K562 (cell line): ENCODE results near the gene SYTL2. TPM values are rescaled to one million over a fixed set of nuclear protein-coding genes. Genes with fewer than 3 reads are reported as not detected.

ENCODE experiments used
- ATAC-seq: fragments of 200-7000 bp; cut with Tn5 transposase; 3 replicates; pipeline ENCODE4 v1.9.1; 2020; ENCODE audit warnings: moderate library complexity
- BruUV-seq: library from RNA; stranded (reverse); fragments of 400-500 nt; replicated peaks from 2 replicates; lab custom pipeline; 2021; lab: Mats Ljungman, UMichigan
- CTCF ChIA-PET: fragments of 300-600 bp; formaldehyde crosslinking; extraction: SDS; loops from one replicate; lab custom pipeline; 2021; ENCODE audit warnings: low intra/inter-chr PET ratio; lab: Yijun Ruan, JAX
- POLR2A ChIA-PET: fragments of 300-600, 350-650 bp; sonication (Branson Sonifier 250); formaldehyde crosslinking; extraction: SDS; loops from one replicate; lab custom pipeline; 2021; ENCODE audit warnings: antibody characterized with exemption, inconsistent platforms; lab: Yijun Ruan, JAX
- DNase-seq, 4 experiments: peaks; one replicate each; pipeline versions ENCODE4 v3.0.0 to v3.0.0-alpha.2; 2011 to 2018; ENCODE audit warnings: low spot score in 3 of 4, mixed read lengths in 3 of 4; ENCODE audit errors: extremely low read depth in 1 of 4
- FAIRE-seq: peaks from 2 replicates; lab custom pipeline; 2011; peaks lifted over from hg19 to GRCh38; lab: Jason Lieb, UNC
- H2AFZ ChIP-seq: 2 replicates; pipeline ENCODE4 v1.6.0; 2011; ENCODE audit warnings: low read depth, low read length, control low read depth, inconsistent platforms
- H3K27ac ChIP-seq: fragments of 200-600 bp; 3 replicates; pipeline ENCODE4 v1.8.0; 2011; ENCODE audit warnings: low read depth, mild to moderate bottlenecking, control low read depth, inconsistent platforms, low read length, moderate library complexity, mixed read lengths; ENCODE audit errors: extremely low read depth
- H3K27me3 ChIP-seq, 2 experiments: fragments of 300-600 bp in 1 of 2; 2 replicates in 1 of 2; 3 replicates in 1 of 2; pipeline versions ENCODE4 v1.6.0 to v1.8.0; 2011; ENCODE audit warnings: inconsistent platforms in 2 of 2, low read length in 2 of 2, mild to moderate bottlenecking in 1 of 2, mixed read lengths in 1 of 2, moderate library complexity in 1 of 2; ENCODE audit not compliant: control insufficient read depth in 2 of 2, insufficient read depth in 2 of 2
- H3K36me3 ChIP-seq: fragments of 300-600 bp; 3 replicates; pipeline ENCODE4 v1.8.0; 2011; ENCODE audit warnings: mild to moderate bottlenecking, low read length, inconsistent platforms; ENCODE audit not compliant: control insufficient read depth, insufficient read depth
- H3K4me1 ChIP-seq, 2 experiments: fragments of 200-600 bp in 1 of 2; replicated peaks in 1 of 2; 2 replicates in 1 of 2; 3 replicates in 1 of 2; pipeline versions ENCODE4 v1.5.1 to v1.8.0; 2011; ENCODE audit warnings: inconsistent platforms in 2 of 2, low read length in 2 of 2, mild to moderate bottlenecking in 1 of 2, mixed read lengths in 1 of 2, moderate library complexity in 1 of 2; ENCODE audit not compliant: control insufficient read depth in 2 of 2, insufficient read depth in 2 of 2
- H3K4me2 ChIP-seq: 2 replicates; pipeline ENCODE4 v1.6.1; 2011; ENCODE audit warnings: low read length, control low read depth, inconsistent platforms, mixed read lengths; ENCODE audit not compliant: insufficient read depth
- H3K4me3 ChIP-seq: fragments of 200-600 bp; sonication (generic), shearing (Covaris generic); 2 replicates; pipeline ENCODE4 v1.5.1; 2016; ENCODE audit warnings: control low read depth, inconsistent platforms
- H3K79me2 ChIP-seq: fragments of 200-600 bp; 3 replicates; pipeline ENCODE4 v1.8.0; 2011; ENCODE audit warnings: low read length, inconsistent platforms; ENCODE audit not compliant: control insufficient read depth, insufficient read depth
- H3K9ac ChIP-seq, 2 experiments: 2 replicates each; pipeline versions ENCODE4 v1.6.0 to v1.6.1; 2011; ENCODE audit warnings: low read depth in 2 of 2, low read length in 2 of 2, control low read depth in 1 of 2, inconsistent platforms in 1 of 2, mild to moderate bottlenecking in 1 of 2, mixed read lengths in 1 of 2; ENCODE audit not compliant: insufficient read depth in 1 of 2
- H3K9me1 ChIP-seq: one replicate; pipeline ENCODE4 v1.6.0; 2011; ENCODE audit warnings: inconsistent platforms, mild to moderate bottlenecking, low read length, moderate library complexity; ENCODE audit not compliant: control insufficient read depth, insufficient read depth
- H3K9me3 ChIP-seq: replicated peaks from 2 replicates; pipeline ENCODE4 v1.5.1; 2011; ENCODE audit warnings: low read depth, low read length, inconsistent platforms; ENCODE audit not compliant: control insufficient read depth, insufficient read depth
- H4K20me1 ChIP-seq: replicated peaks from 2 replicates; pipeline ENCODE4 v1.6.1; 2011; ENCODE audit warnings: low read length, inconsistent platforms, mixed read lengths; ENCODE audit not compliant: control insufficient read depth, insufficient read depth
- HCFC1 ChIP-seq: IDR thresholded peaks from 2 replicates; pipeline ENCODE4 v1.6.1; 2012; ENCODE audit warnings: low read depth, low read length, improper control_type of control experiment
- KDM2B ChIP-seq: fragments of 250-450 bp; sonication (Bioruptor Pico); IDR thresholded peaks from 2 replicates; pipeline ENCODE4 v1.8.0; 2021; ENCODE audit warnings: mild to moderate bottlenecking, moderate library complexity
- MCM3 ChIP-seq: fragments of 450-650 bp; IDR thresholded peaks from 2 replicates; pipeline ENCODE4 v1.6.1; 2016
- MEF2D ChIP-seq: conservative IDR thresholded peaks from 2 replicates; pipeline ENCODE4 v1.6.1; 2016; ENCODE audit warnings: low read depth, missing genetic modification characterization, missing compliant biosample characterization
- PCBP1 ChIP-seq: fragments of 200-400 bp; formaldehyde crosslinking; IDR thresholded peaks from 2 replicates; pipeline ENCODE4 v1.6.1; 2018; ENCODE audit warnings: mild to moderate bottlenecking, low read depth, low read length; ENCODE audit not compliant: poor library complexity, severe bottlenecking
- POLR2B ChIP-seq: fragments of 450-650 bp; IDR thresholded peaks from 2 replicates; pipeline ENCODE4 v1.6.1; 2018; ENCODE audit warnings: low read depth; ENCODE audit not compliant: partially characterized antibody
- ZBTB9 ChIP-seq: fragments of 450-650 bp; formaldehyde crosslinking; IDR thresholded peaks from 2 replicates; pipeline ENCODE4 v1.4.0; 2020; ENCODE audit warnings: mild to moderate bottlenecking, moderate library complexity
- WGBS: fragments of 100-300 bp; shearing (Covaris generic); methylation state at CpG from one replicate; pipeline ENCODE4 v1.1.6; 2016; ENCODE audit warnings: low coverage, mixed read lengths; ENCODE audit not compliant: insufficient coverage; ENCODE audit errors: missing lambda C conversion rate; 5-methylcytosine and 5-hydroxymethylcytosine counted together
- in situ Hi-C: fragments of 300-500 bp; cut with MboI; formaldehyde crosslinking; loops from 4 replicates; pipeline ENCODE4 v1.15.0; 2018; ENCODE audit warnings: inconsistent platforms, mixed read lengths
- intact Hi-C: fragments of 100-400 bp; cut with micrococcal nuclease; formaldehyde crosslinking; loops from 2 replicates; pipeline ENCODE4 v1.14.2; 2022
- polyA plus RNA-seq, 8 experiments: library from polyadenylated mRNA; depleted of rRNA in 4 of 8; stranded (reverse) in 5 of 8; unstranded in 3 of 8; fragments of >200 nt; fragmentation: Nextera tagmentation in 2 of 8; fragmentation: Illumina TruSeq in 1 of 8; extraction: Ambion mirVana in 2 of 8; extraction: Trizol in 1 of 8; gene quantifications; 2 replicates each; pipeline versions ENCODE4 v1.2.1 to v1.2.3, GENCODE V29; 2011 to 2014; ENCODE audit warnings: inconsistent platforms in 1 of 8, missing spikeins in 1 of 8
- total RNA-seq, 7 experiments: library from RNA; depleted of rRNA in 6 of 7; stranded (reverse); fragments of >200 nt in 6 of 7; fragmentation: Illumina TruSeq in 2 of 7; extraction: Trizol in 2 of 7; gene quantifications; 2 replicates each; pipeline versions ENCODE4 v1.2.1 to v1.2.3, GENCODE V29; 2011 to 2021; ENCODE audit warnings: low replicate concordance in 1 of 7

The SYTL2 gene
- total and polyA plus RNA-seq, 9 of the 15 experiments (the other 6 are each of a cell fraction or from before 2014, with no cell fraction given): 0.05 to 0.57 (median 0.35) TPM

GRCh38 chr11:85755285-85755684 lies 55.7 kb downstream of the SYTL2 start:
- no peak overlapping the region for H3K4me2 ChIP-seq
- TF ChIP-seq HCFC1: no peak
- TF ChIP-seq POLR2B: no peak
- TF ChIP-seq KDM2B (CRISPR knock-in tag): no peak
- TF ChIP-seq MCM3: no peak
- TF ChIP-seq ZBTB9 (CRISPR knock-in tag): 0 out of 2 replicates have a peak, but pooled peaks have one; percentile 29
- no peak for TF ChIP-seq MEF2D
- no peak for TF ChIP-seq PCBP1
- no peaks in the 10 kb centered on the region for H3K79me2 ChIP-seq
- H3K27me3 ChIP-seq: no peaks in the 10 kb centered on the region; a peak in 1 of 5 replicates
- ChIA-PET CTCF (no interaction called here), POLR2A (no interaction called here)
- no peaks in the 10 kb centered on the region for H3K9me3 ChIP-seq
- no peaks in the 10 kb centered on the region for H3K9me1 ChIP-seq
- no peaks in the 10 kb centered on the region for H3K4me1 ChIP-seq
- H3K9ac ChIP-seq: no peak overlapping the region
- no peak for ATAC-seq
- in situ Hi-C loops: no loop called here
- WGBS: 0% methylated on average over 2 of the region's 2 CpGs
- no peak overlapping the region for H3K4me3 ChIP-seq
- intact Hi-C loops: no loop called here
- no peak overlapping the region for H3K27ac ChIP-seq
- DNase-seq: no peak
- no peak overlapping the region for H2AFZ ChIP-seq
- BruUV-seq: no TSS peak
- H3K36me3 ChIP-seq: no peaks in the 10 kb centered on the region
- H4K20me1 ChIP-seq: no peaks in the 10 kb centered on the region
- no peak for FAIRE-seq
